Stimulated activated CD4-positive, alpha-beta T cell treated with anti-CD3 and anti-CD28 coated beads, Interleukin-15, amount 100 ng/mL, for 1 hour (primary cell): ENCODE measurements around the gene PRND.

ENCODE experiments used
- DNase-seq, 2 donors: peaks; one replicate each; pipeline ENCODE4 v3.0.0-alpha.2; 2020; ENCODE audit warnings: low read depth in 1 of 2, low spot score in 1 of 2

PRND gene

GRCh38 chr20:4776079-4776630 lies 54.4 kb downstream of the PRND start:
- DNase-seq = no peak
